Smooth muscle cell (in vitro differentiated cells): ENCODE measurements around the gene ACYP1. TPM values are rescaled to one million over a fixed set of nuclear protein-coding genes. Genes with fewer than 3 reads are reported as not detected.

ENCODE experiments used
- DNase-seq: peaks from one replicate; lab custom pipeline; 2025; ENCODE audit not compliant: unreplicated experiment; lab: John Stamatoyannopoulos, UW
- H2AFZ ChIP-seq: fragments of 200-600 bp; sonication (generic); 2 replicates; pipeline ENCODE4 v1.6.0; 2016; ENCODE audit warnings: antibody characterized with exemption, low read depth, mild to moderate bottlenecking
- H3F3A ChIP-seq: fragments of 200-600 bp; sonication (generic); 2 replicates; pipeline ENCODE4 v1.6.0; 2017; ENCODE audit warnings: antibody characterized with exemption, low read depth
- H3K27ac ChIP-seq: fragments of 200-600 bp; sonication (generic); 2 replicates; pipeline ENCODE4 v1.5.1; 2016; ENCODE audit warnings: low read depth, mild to moderate bottlenecking
- H3K27me3 ChIP-seq: fragments of 200-600 bp; sonication (generic); 2 replicates; pipeline ENCODE4 v1.6.1; 2016; ENCODE audit warnings: low read depth, mild to moderate bottlenecking
- H3K36me3 ChIP-seq: fragments of 200-600 bp; sonication (generic); 2 replicates; pipeline ENCODE4 v1.5.1; 2016; ENCODE audit warnings: low read depth
- H3K4me1 ChIP-seq: fragments of 200-600 bp; sonication (generic); 2 replicates; pipeline ENCODE4 v1.5.1; 2016; ENCODE audit warnings: low read depth
- H3K4me2 ChIP-seq: fragments of 200-600 bp; sonication (generic); 2 replicates; pipeline ENCODE4 v1.6.0; 2016; ENCODE audit warnings: mild to moderate bottlenecking
- H3K4me3 ChIP-seq: fragments of 200-600 bp; sonication (generic); 2 replicates; pipeline ENCODE4 v1.5.1; 2016; ENCODE audit warnings: mild to moderate bottlenecking
- H3K79me2 ChIP-seq: fragments of 200-600 bp; sonication (generic); 2 replicates; pipeline ENCODE4 v1.6.0; 2016; ENCODE audit warnings: low read depth, mild to moderate bottlenecking
- H3K9ac ChIP-seq: fragments of 200-600 bp; sonication (generic); 2 replicates; pipeline ENCODE4 v1.6.0; 2016; ENCODE audit warnings: low read depth
- H3K9me3 ChIP-seq: fragments of 200-600 bp; sonication (generic); replicated peaks from 2 replicates; pipeline ENCODE4 v1.5.1; 2016; ENCODE audit warnings: low read depth
- H4K20me1 ChIP-seq: fragments of 200-600 bp; sonication (generic); 2 replicates; pipeline ENCODE4 v1.6.0; 2016; ENCODE audit warnings: low read depth
- CTCF ChIP-seq: fragments of 200-600 bp; sonication (generic); IDR thresholded peaks from 2 replicates; pipeline ENCODE4 v1.5.1; 2017; ENCODE audit warnings: borderline replicate concordance, mild to moderate bottlenecking, antibody characterized with exemption; ENCODE audit not compliant: insufficient read depth, poor library complexity, severe bottlenecking
- WGBS: methylation state at CpG from one replicate; pipeline ENCODE4 v1.1.7; 2016; ENCODE audit warnings: low lambda C conversion rate; 5-methylcytosine and 5-hydroxymethylcytosine counted together
- polyA plus RNA-seq: library from polyadenylated mRNA; unstranded; fragments of >200 nt; fragmentation: Nextera tagmentation; extraction: Ambion mirVana; gene quantifications from 2 replicates; pipeline ENCODE4 v1.2.1, GENCODE V29; 2016
- total RNA-seq: library from RNA; depleted of rRNA; stranded (reverse); fragments of >200 nt; gene quantifications from 2 replicates; pipeline ENCODE4 v1.2.3, GENCODE V29; 2014

ACYP1 gene
- total and polyA plus RNA-seq, 2 experiments from 2014 or later, result 12.2 to 14.9 TPM

GRCh38 chr14:75049731-75050201 is 14.1 kb downstream of the ACYP1 start:
- Histone ChIP-seq H3F3A (no peaks in the 10 kb centered on the region), H3K27ac (no peak overlapping the region), H3K27me3 (no peaks in the 10 kb centered on the region), H2AFZ (no peak overlapping the region), H3K79me2 (peaks cover 24% of the 10 kb centered on the region), H3K9ac (no peak overlapping the region), H3K4me2 (no peak overlapping the region), H4K20me1 (no peaks in the 10 kb centered on the region), H3K4me3 (no peak overlapping the region), H3K9me3 (no peaks in the 10 kb centered on the region), H3K36me3 (no peaks in the 10 kb centered on the region), H3K4me1 (peaks cover 4% of the 10 kb centered on the region)
- 98% methylated on average over 3 of the region's 3 CpGs for whole genome bisulfite sequencing
- TF ChIP-seq CTCF, result no peak
- DNase-seq, result no peak

- Histone ChIP-seq H3K4me3 (no peak overlapping the region), H3K4me1 (peaks cover 4% of the 10 kb centered on the region)
- no peak for TF ChIP-seq CTCF
Measured at GRCh38 chr14:75049136-75049535, 14.7 kb downstream of the ACYP1 start.

DNA sequence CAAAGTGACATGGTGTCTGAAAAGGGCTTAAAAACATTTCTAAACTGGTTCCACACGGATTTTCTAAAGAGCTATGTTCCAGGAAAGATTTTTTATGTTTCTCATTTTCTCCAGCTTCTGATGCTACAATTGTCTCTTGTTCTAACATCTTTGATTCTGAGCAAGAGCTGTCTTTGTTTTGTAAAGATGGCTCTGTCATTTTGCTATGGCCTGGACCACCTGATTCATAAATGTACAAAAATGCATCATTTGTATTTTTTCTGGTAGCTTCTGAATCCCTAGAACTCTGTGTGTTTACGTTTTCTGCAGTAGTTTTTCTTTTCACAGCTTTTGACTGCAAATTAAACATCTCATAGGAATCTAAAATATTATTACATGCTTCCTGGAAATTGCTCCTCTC is 15.7 kb downstream of the ACYP1 start:
- 100% methylated on average over 2 of the region's 2 CpGs for WGBS
- no peak for DNase-seq
- no peak for TF ChIP-seq CTCF
- Histone ChIP-seq H2AFZ (no peak overlapping the region), H3K9ac (no peak overlapping the region), H3K36me3 (no peaks in the 10 kb centered on the region), H3K4me1 (peaks cover 4% of the 10 kb centered on the region), H3K9me3 (no peaks in the 10 kb centered on the region), H3K4me3 (no peak overlapping the region), H3F3A (no peaks in the 10 kb centered on the region), H3K4me2 (no peak overlapping the region), H3K27ac (no peak overlapping the region), H3K27me3 (no peaks in the 10 kb centered on the region), H4K20me1 (no peaks in the 10 kb centered on the region), H3K79me2 (peaks cover 30% of the 10 kb centered on the region)

More at GRCh38 chr14:75049136-75049535, 14.7 kb downstream of the ACYP1 start:
- Histone ChIP-seq H3K36me3 (no peaks in the 10 kb centered on the region), H3K4me2 (no peak overlapping the region), H3K79me2 (peaks cover 24% of the 10 kb centered on the region), H4K20me1 (no peaks in the 10 kb centered on the region), H3K9ac (no peak overlapping the region), H3F3A (no peaks in the 10 kb centered on the region), H3K27me3 (no peaks in the 10 kb centered on the region), H3K9me3 (no peaks in the 10 kb centered on the region), H2AFZ (no peak overlapping the region), H3K27ac (no peak overlapping the region)
- DNase-seq, result no peak
- 94% methylated on average over 5 of the region's 5 CpGs for WGBS

- 96% methylated on average over 4 of the region's 4 CpGs for WGBS
Measured at GRCh38 chr14:75047506-75047905, 16.3 kb downstream of the ACYP1 start.

More at GRCh38 chr14:75047506-75047905, 16.3 kb downstream of the ACYP1 start:
- no peak overlapping the region for H3K4me2 ChIP-seq
- H2AFZ ChIP-seq, result no peak overlapping the region
- no peak for DNase-seq
- H3K36me3 ChIP-seq, result no peaks in the 10 kb centered on the region
- no peaks in the 10 kb centered on the region for H3F3A ChIP-seq
- H3K9me3 ChIP-seq, result no peaks in the 10 kb centered on the region
- TF ChIP-seq CTCF, result no peak
- H3K9ac ChIP-seq, result no peak overlapping the region
- H3K4me3 ChIP-seq, result no peak overlapping the region
- H4K20me1 ChIP-seq, result no peaks in the 10 kb centered on the region
- H3K79me2 ChIP-seq, result peaks cover 30% of the 10 kb centered on the region
- no peak overlapping the region for H3K27ac ChIP-seq
- H3K4me1 ChIP-seq, result peaks cover 4% of the 10 kb centered on the region
- no peaks in the 10 kb centered on the region for H3K27me3 ChIP-seq
